A549 (cell line): ENCODE measurements around the gene BORCS6.

Experiments
- E2F6 ChIP-seq: IDR thresholded peaks from 2 replicates; pipeline ENCODE4 v1.6.1; 2012; ENCODE audit warnings: low read depth, borderline replicate concordance
- EHMT2 ChIP-seq: fragments of 200-600 bp; sonication (generic); IDR thresholded peaks from 2 replicates; pipeline ENCODE4 v1.6.1; 2016; ENCODE audit warnings: antibody characterized with exemption, low read depth, mild to moderate bottlenecking, moderate library complexity
- FOSB ChIP-seq: fragments of 250-450 bp; sonication (Bioruptor Pico); IDR thresholded peaks from 2 replicates; pipeline ENCODE4 v1.5.0; 2020; ENCODE audit warnings: mild to moderate bottlenecking, moderate library complexity
- MAX ChIP-seq: IDR thresholded peaks from 2 replicates; pipeline ENCODE4 v1.6.1; 2012
- POLR2A ChIP-seq: IDR thresholded peaks from 2 replicates; pipeline ENCODE4 v1.6.1; 2012; ENCODE audit warnings: mild to moderate bottlenecking, low read length
- RAD21 ChIP-seq, 2 experiments: fragments of >200 bp in 1 of 2; sonication (Bioruptor Twin) in 1 of 2; formaldehyde crosslinking in 1 of 2; IDR thresholded peaks in 1 of 2; conservative IDR thresholded peaks in 1 of 2; 2 replicates in 1 of 2; 3 replicates in 1 of 2; pipeline ENCODE4 v1.6.1; 2012 to 2018; ENCODE audit warnings: inconsistent platforms in 1 of 2
- RARB ChIP-seq: fragments of 250-450 bp; sonication (Bioruptor Pico); IDR thresholded peaks from 2 replicates; pipeline ENCODE4 v1.8.0; 2021; ENCODE audit warnings: mild to moderate bottlenecking, moderate library complexity
- REST ChIP-seq: fragments of 200-600 bp; sonication (generic); IDR thresholded peaks from 2 replicates; pipeline ENCODE4 v1.6.1; 2016; ENCODE audit warnings: antibody characterized with exemption, mild to moderate bottlenecking, moderate library complexity
- ZC3H11A ChIP-seq: fragments of 450-650 bp; IDR thresholded peaks from 2 replicates; pipeline ENCODE4 v1.6.1; 2014; ENCODE audit warnings: antibody characterized with exemption, mild to moderate bottlenecking
- TF ChIP-seq, protein P1 (sequence below): fragments of >200 bp; sonication (Bioruptor Twin); formaldehyde crosslinking; IDR thresholded peaks from 3 replicates; pipeline ENCODE4 v1.5.1; 2016

GRCh38 chr17:8145811-8146210 is 44.2 kb downstream of the BORCS6 start:
- TF ChIP-seq, protein P1, sequence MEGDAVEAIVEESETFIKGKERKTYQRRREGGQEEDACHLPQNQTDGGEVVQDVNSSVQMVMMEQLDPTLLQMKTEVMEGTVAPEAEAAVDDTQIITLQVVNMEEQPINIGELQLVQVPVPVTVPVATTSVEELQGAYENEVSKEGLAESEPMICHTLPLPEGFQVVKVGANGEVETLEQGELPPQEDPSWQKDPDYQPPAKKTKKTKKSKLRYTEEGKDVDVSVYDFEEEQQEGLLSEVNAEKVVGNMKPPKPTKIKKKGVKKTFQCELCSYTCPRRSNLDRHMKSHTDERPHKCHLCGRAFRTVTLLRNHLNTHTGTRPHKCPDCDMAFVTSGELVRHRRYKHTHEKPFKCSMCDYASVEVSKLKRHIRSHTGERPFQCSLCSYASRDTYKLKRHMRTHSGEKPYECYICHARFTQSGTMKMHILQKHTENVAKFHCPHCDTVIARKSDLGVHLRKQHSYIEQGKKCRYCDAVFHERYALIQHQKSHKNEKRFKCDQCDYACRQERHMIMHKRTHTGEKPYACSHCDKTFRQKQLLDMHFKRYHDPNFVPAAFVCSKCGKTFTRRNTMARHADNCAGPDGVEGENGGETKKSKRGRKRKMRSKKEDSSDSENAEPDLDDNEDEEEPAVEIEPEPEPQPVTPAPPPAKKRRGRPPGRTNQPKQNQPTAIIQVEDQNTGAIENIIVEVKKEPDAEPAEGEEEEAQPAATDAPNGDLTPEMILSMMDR: no peak
- no peak for TF ChIP-seq FOSB (CRISPR knock-in tag)
- no peak for TF ChIP-seq RAD21 (conservative IDR thresholded peaks at IDR 0.05 in 1 of 2, IDR thresholded peaks at IDR 0.05 in 1 of 2)
- no peak for TF ChIP-seq EHMT2
- TF ChIP-seq E2F6: no peak
- TF ChIP-seq POLR2A: no peak
- no peak for TF ChIP-seq ZC3H11A
- no peak for TF ChIP-seq MAX
- no peak for TF ChIP-seq RARB (CRISPR knock-in tag)
- no peak for TF ChIP-seq REST
